Ectodermal cell (in vitro differentiated cells): ENCODE results near the gene SLAIN1.

Source experiments
- H3K27ac ChIP-seq: 2 replicates; pipeline ENCODE4 v1.7.0; 2013; ENCODE audit warnings: mild to moderate bottlenecking, low read depth, low read length; ENCODE audit not compliant: insufficient read depth, poor library complexity, severe bottlenecking
- H3K27me3 ChIP-seq: 2 replicates; pipeline ENCODE4 v1.7.0; 2013; ENCODE audit warnings: mild to moderate bottlenecking, low read length; ENCODE audit not compliant: insufficient read depth, control insufficient read depth, poor library complexity, severe bottlenecking
- H3K36me3 ChIP-seq: one replicate; pipeline ENCODE4 v1.7.0; 2013; ENCODE audit warnings: low read length; ENCODE audit not compliant: control insufficient read depth, insufficient read depth
- H3K4me1 ChIP-seq: one replicate; pipeline ENCODE4 v1.7.0; 2013; ENCODE audit warnings: low read length; ENCODE audit not compliant: control insufficient read depth, insufficient read depth
- H3K4me3 ChIP-seq: 2 replicates; pipeline ENCODE4 v1.7.0; 2013; ENCODE audit warnings: low read depth, low read length, control low read depth; ENCODE audit not compliant: insufficient read depth
- H3K9me3 ChIP-seq: 2 replicates; pipeline ENCODE4 v1.7.0; 2013; ENCODE audit warnings: mild to moderate bottlenecking, low read length, moderate library complexity; ENCODE audit not compliant: control insufficient read depth
- WGBS, 2 experiments: methylation state at CpG; one replicate each; pipeline ENCODE4 v1.1.7; 2013; ENCODE audit warnings: missing lambda C conversion rate in 2 of 2; 5-methylcytosine and 5-hydroxymethylcytosine counted together

SLAIN1 gene

GRCh38 chr13:77729502-77730221 lies 32.2 kb downstream of the SLAIN1 start:
- H3K4me3 ChIP-seq: no peak overlapping the region
- H3K27ac ChIP-seq: no peak overlapping the region
- WGBS, 2 experiments: 86 to 89% methylated on average over 8 of the region's 8 CpGs
- H3K9me3 ChIP-seq: no peaks in the 10 kb centered on the region
- H3K36me3 ChIP-seq: peaks cover 3% of the 10 kb centered on the region
- H3K4me1 ChIP-seq: no peaks in the 10 kb centered on the region
- H3K27me3 ChIP-seq: no peaks in the 10 kb centered on the region

GRCh38 chr13:77730572-77730971 lies 33.1 kb downstream of the SLAIN1 start:
- H3K4me3 ChIP-seq: no peak overlapping the region
- H3K27me3 ChIP-seq: no peaks in the 10 kb centered on the region
- 88 to 90% methylated on average over 1 of the region's 1 CpG for WGBS, 2 experiments
- H3K36me3 ChIP-seq: peaks cover 3% of the 10 kb centered on the region
- H3K9me3 ChIP-seq: no peaks in the 10 kb centered on the region
- no peak overlapping the region for H3K27ac ChIP-seq
- H3K4me1 ChIP-seq: no peaks in the 10 kb centered on the region

- WGBS, 2 experiments: 100% methylated on average over 1 of the region's 2 CpGs; no CpG with 5 or more reads in 1 of the 2 experiments
- Histone ChIP-seq H3K4me1 (no peaks in the 10 kb centered on the region), H3K9me3 (no peaks in the 10 kb centered on the region), H3K36me3 (no peaks in the 10 kb centered on the region), H3K4me3 (no peak overlapping the region), H3K27ac (no peak overlapping the region), H3K27me3 (no peaks in the 10 kb centered on the region)
Measured at GRCh38 chr13:77732287-77732686, 34.8 kb downstream of the SLAIN1 start.

- 80 to 90% methylated on average over 1 of the region's 1 CpG for WGBS, 2 experiments
- H3K4me1 ChIP-seq: no peaks in the 10 kb centered on the region
- H3K27me3 ChIP-seq: no peaks in the 10 kb centered on the region
- H3K4me3 ChIP-seq: no peak overlapping the region
- no peak overlapping the region for H3K27ac ChIP-seq
- H3K9me3 ChIP-seq: no peaks in the 10 kb centered on the region
- no peaks in the 10 kb centered on the region for H3K36me3 ChIP-seq
Measured at GRCh38 chr13:77733674-77734073, 36.2 kb downstream of the SLAIN1 start.

- Histone ChIP-seq H3K9me3 (no peaks in the 10 kb centered on the region), H3K27me3 (no peaks in the 10 kb centered on the region), H3K4me3 (no peak overlapping the region), H3K36me3 (no peaks in the 10 kb centered on the region), H3K27ac (no peak overlapping the region), H3K4me1 (no peaks in the 10 kb centered on the region)
- WGBS, 2 experiments: 96 to 97% methylated on average over 1 to 2 of the region's 2 CpGs
Measured at GRCh38 chr13:77737583-77738200, 40.2 kb downstream of the SLAIN1 start.

- H3K9me3 ChIP-seq: no peaks in the 10 kb centered on the region
- 93 to 96% methylated on average over 6 to 7 of the region's 7 CpGs for WGBS, 2 experiments
- peaks cover 10% of the 10 kb centered on the region for H3K36me3 ChIP-seq
- H3K4me3 ChIP-seq: no peak overlapping the region
- H3K27ac ChIP-seq: no peak overlapping the region
- no peaks in the 10 kb centered on the region for H3K4me1 ChIP-seq
- H3K27me3 ChIP-seq: no peaks in the 10 kb centered on the region
Measured at GRCh38 chr13:77740097-77740735, 42.7 kb downstream of the SLAIN1 start.

- 94 to 95% methylated on average over 7 to 8 of the region's 8 CpGs for WGBS, 2 experiments
- H3K27me3 ChIP-seq: no peaks in the 10 kb centered on the region
- H3K9me3 ChIP-seq: no peaks in the 10 kb centered on the region
- peaks cover 10% of the 10 kb centered on the region for H3K36me3 ChIP-seq
- no peak overlapping the region for H3K4me3 ChIP-seq
- no peak overlapping the region for H3K27ac ChIP-seq
- H3K4me1 ChIP-seq: no peaks in the 10 kb centered on the region
Measured at GRCh38 chr13:77740931-77741596, 43.6 kb downstream of the SLAIN1 start.

- Histone ChIP-seq H3K27me3 (no peaks in the 10 kb centered on the region), H3K9me3 (no peaks in the 10 kb centered on the region), H3K4me1 (no peaks in the 10 kb centered on the region), H3K4me3 (no peak overlapping the region), H3K27ac (no peak overlapping the region), H3K36me3 (peaks cover 10% of the 10 kb centered on the region)
- WGBS, 2 experiments: 95 to 100% methylated on average over 1 of the region's 1 CpG
Measured at GRCh38 chr13:77741597-77741972, 44.1 kb downstream of the SLAIN1 start.

GRCh38 chr13:77742801-77743200 lies 45.3 kb downstream of the SLAIN1 start:
- no peaks in the 10 kb centered on the region for H3K27me3 ChIP-seq
- no peaks in the 10 kb centered on the region for H3K4me1 ChIP-seq
- H3K27ac ChIP-seq: no peak overlapping the region
- 94 to 97% methylated on average over 2 of the region's 2 CpGs for whole genome bisulfite sequencing, 2 experiments
- H3K9me3 ChIP-seq: no peaks in the 10 kb centered on the region
- H3K4me3 ChIP-seq: no peak overlapping the region
- H3K36me3 ChIP-seq: peaks cover 17% of the 10 kb centered on the region

GRCh38 chr13:77745784-77746183 lies 48.3 kb downstream of the SLAIN1 start:
- peaks cover 17% of the 10 kb centered on the region for H3K36me3 ChIP-seq
- H3K4me3 ChIP-seq: no peak overlapping the region
- H3K27me3 ChIP-seq: no peaks in the 10 kb centered on the region
- WGBS, 2 experiments: 75 to 92% methylated on average over 1 of the region's 1 CpG
- no peaks in the 10 kb centered on the region for H3K9me3 ChIP-seq
- H3K27ac ChIP-seq: no peak overlapping the region
- H3K4me1 ChIP-seq: no peaks in the 10 kb centered on the region
